Breast epithelium (tissue), 4 donors: ENCODE measurements around the gene NOD2. TPM values are rescaled to one million over a fixed set of nuclear protein-coding genes. Genes with fewer than 3 reads are reported as not detected.

Source experiments
- DNase-seq, 2 donors: peaks; one replicate each; pipeline ENCODE4 v3.0.0-alpha.2; 2019; ENCODE audit warnings: low spot score in 2 of 2
- H3K27ac ChIP-seq, 2 donors: fragments of 200-600 bp; sonication (generic) in 1 of 2; one replicate each; pipeline ENCODE4 v1.5.1; 2016 to 2019; ENCODE audit warnings: mild to moderate bottlenecking in 1 of 2
- H3K27me3 ChIP-seq, 2 donors: fragments of 200-600 bp; sonication (generic) in 1 of 2; one replicate each; pipeline versions ENCODE4 v1.5.1 to v1.6.0; 2017 to 2019; ENCODE audit warnings: control low read depth in 1 of 2, mild to moderate bottlenecking in 1 of 2
- H3K36me3 ChIP-seq: fragments of 200-600 bp; one replicate; pipeline ENCODE4 v1.5.1; 2019
- H3K4me1 ChIP-seq, 2 donors: fragments of 200-600 bp; sonication (generic); one replicate each; pipeline ENCODE4 v1.5.1; 2016 to 2019; ENCODE audit warnings: control low read depth in 1 of 2
- H3K4me3 ChIP-seq, 3 donors: fragments of 200-600 bp; sonication (generic); 1 replicate in 2 of 3; 2 replicates in 1 of 3; pipeline ENCODE4 v1.5.1; 2016 to 2019; ENCODE audit warnings: mild to moderate bottlenecking in 3 of 3, moderate library complexity in 2 of 3
- H3K9me3 ChIP-seq, 2 donors: fragments of 200-600 bp; sonication (generic) in 1 of 2; one replicate each; pipeline ENCODE4 v1.5.1; 2016 to 2019; ENCODE audit warnings: control low read depth in 1 of 2
- CTCF ChIP-seq, 3 donors: fragments of 450-650 bp; IDR thresholded peaks; one replicate each; pipeline ENCODE4 v1.5.1; 2016 to 2017; ENCODE audit warnings: antibody characterized with exemption in 3 of 3, mild to moderate bottlenecking in 3 of 3, moderate library complexity in 3 of 3
- POLR2A ChIP-seq: fragments of 450-650 bp; IDR thresholded peaks from one replicate; pipeline ENCODE4 v1.6.1; 2016; ENCODE audit warnings: antibody characterized with exemption, mild to moderate bottlenecking, moderate library complexity
- POLR2AphosphoS5 ChIP-seq, 3 donors: sonication (generic); formaldehyde crosslinking; IDR thresholded peaks; one replicate each; pipeline ENCODE4 v1.6.1; 2017; ENCODE audit warnings: antibody characterized with exemption in 3 of 3
- intact Hi-C: fragments of 100-400 bp; cut with DNase I; formaldehyde crosslinking; loops from one replicate; pipeline ENCODE4 v1.15.1; 2023; ENCODE audit warnings: low total_unique reads
- total RNA-seq, 3 donors: library from RNA; depleted of rRNA; stranded (reverse); fragments of >200 nt; gene quantifications; one replicate each; pipeline ENCODE4 v1.1.0, GENCODE V29; 2016

NOD2 gene
- total RNA-seq, 3 donors from 2014 or later, result 2.6 to 4.9 (median 3.8) TPM

- Histone ChIP-seq H3K36me3 (no peaks in the 10 kb centered on the region), H3K4me3 (no peak overlapping the region), H3K9me3 (no peaks in the 10 kb centered on the region), H3K4me1 (no peaks in the 10 kb centered on the region), H3K27me3 (no peaks in the 10 kb centered on the region), H3K27ac (no peak overlapping the region)
- intact Hi-C loops, result no loop called here
- no peak for DNase-seq
- TF ChIP-seq POLR2AphosphoS5 (IDR thresholded peaks at IDR 0.05), result no peak
- no peak for TF ChIP-seq POLR2A
- TF ChIP-seq CTCF (IDR thresholded peaks at IDR 0.05), result no peak
Measured at GRCh38 chr16:50752471-50753235, 59.2 kb downstream of the NOD2 start.

GRCh38 chr16:50756473-50756872, 63.1 kb downstream of the NOD2 start:
- Histone ChIP-seq H3K4me3 (no peak overlapping the region), H3K36me3 (peaks cover 5% of the 10 kb centered on the region), H3K4me1 (no peaks in the 10 kb centered on the region), H3K9me3 (no peaks in the 10 kb centered on the region), H3K27ac (no peak overlapping the region), H3K27me3 (no peaks in the 10 kb centered on the region)
- DNase-seq, result no peak
- intact Hi-C loops, result no loop called here
- TF ChIP-seq POLR2AphosphoS5 (IDR thresholded peaks at IDR 0.05) (no peak), CTCF (IDR thresholded peaks at IDR 0.05) (no peak), POLR2A (no peak)

GRCh38 chr16:50761267-50761666, 67.9 kb downstream of the NOD2 start:
- Histone ChIP-seq H3K27ac (no peak overlapping the region), H3K9me3 (peaks cover 0 to 10% of the 10 kb centered on the region in 2 donors), H3K4me3 (no peak overlapping the region), H3K4me1 (no peaks in the 10 kb centered on the region), H3K36me3 (peaks cover 5% of the 10 kb centered on the region), H3K27me3 (no peaks in the 10 kb centered on the region)
- intact Hi-C loops, result no loop called here
- DNase-seq, result no peak
- TF ChIP-seq POLR2A (no peak), CTCF (IDR thresholded peaks at IDR 0.05) (no peak)

- no peaks in the 10 kb centered on the region for H3K4me1 ChIP-seq
- H3K36me3 ChIP-seq, result peaks cover 5% of the 10 kb centered on the region
- intact Hi-C loops, result no loop called here
- no peak for TF ChIP-seq CTCF (IDR thresholded peaks at IDR 0.05)
- H3K27me3 ChIP-seq, result no peaks in the 10 kb centered on the region
- H3K27ac ChIP-seq, result no peak overlapping the region
- peaks cover 0 to 16% of the 10 kb centered on the region in 2 donors for H3K9me3 ChIP-seq
- no peak overlapping the region for H3K4me3 ChIP-seq
- DNase-seq, result no peak
Measured at GRCh38 chr16:50762241-50762640, 68.8 kb downstream of the NOD2 start.

- DNase-seq, result no peak
- Histone ChIP-seq H3K27ac (no peak overlapping the region), H3K36me3 (peaks cover 5% of the 10 kb centered on the region), H3K4me1 (no peaks in the 10 kb centered on the region), H3K4me3 (no peak overlapping the region), H3K27me3 (no peaks in the 10 kb centered on the region), H3K9me3 (peaks cover 0 to 16% of the 10 kb centered on the region in 2 donors)
- intact Hi-C loops, result no loop called here
- TF ChIP-seq CTCF (IDR thresholded peaks at IDR 0.05) (no peak), POLR2AphosphoS5 (IDR thresholded peaks at IDR 0.05) (no peak), POLR2A (no peak)
Measured at GRCh38 chr16:50763211-50763610, 69.8 kb downstream of the NOD2 start.
